Putamen (tissue), 1 donor: Measurements from ENCODE around the gene ARHGAP40.
A peak's percentile ranks its signal among the peaks of the same experiment; 100 is the strongest.
"Not testable (repeated sequence)": the region's sequence is repeated elsewhere in the genome, so short reads cannot be mapped to it uniquely, and the experiment has no call there.

Experiments used
- DNase-seq: peaks from one replicate; pipeline ENCODE4 v3.0.0-alpha.2; 2016; ENCODE audit warnings: low spot score

Gene ARHGAP40

GRCh38 chr20:38588303-38588702 is 13.3 kb upstream of the ARHGAP40 start:
- no peak for DNase-seq

DNA sequence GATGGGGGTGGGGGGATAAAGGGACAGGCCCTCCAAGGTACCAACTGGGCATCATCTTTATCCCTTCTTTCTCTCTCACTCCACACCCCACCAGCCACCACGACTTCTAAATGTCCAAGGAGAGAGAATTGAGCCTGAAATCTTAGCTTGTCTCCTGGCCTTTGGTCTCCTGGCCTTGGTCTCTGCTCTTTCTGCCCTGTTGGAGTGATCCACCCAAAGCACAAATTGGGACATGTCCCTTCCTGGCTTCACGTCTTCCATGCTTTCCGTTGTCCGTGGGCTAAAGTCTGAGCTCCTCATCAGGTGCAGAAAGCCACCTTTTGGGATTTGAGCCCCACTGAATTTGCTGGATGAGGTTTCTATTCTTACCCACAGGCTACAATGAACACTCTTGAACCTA is 12.3 kb upstream of the ARHGAP40 start:
- DNase-seq: no peak

DNA sequence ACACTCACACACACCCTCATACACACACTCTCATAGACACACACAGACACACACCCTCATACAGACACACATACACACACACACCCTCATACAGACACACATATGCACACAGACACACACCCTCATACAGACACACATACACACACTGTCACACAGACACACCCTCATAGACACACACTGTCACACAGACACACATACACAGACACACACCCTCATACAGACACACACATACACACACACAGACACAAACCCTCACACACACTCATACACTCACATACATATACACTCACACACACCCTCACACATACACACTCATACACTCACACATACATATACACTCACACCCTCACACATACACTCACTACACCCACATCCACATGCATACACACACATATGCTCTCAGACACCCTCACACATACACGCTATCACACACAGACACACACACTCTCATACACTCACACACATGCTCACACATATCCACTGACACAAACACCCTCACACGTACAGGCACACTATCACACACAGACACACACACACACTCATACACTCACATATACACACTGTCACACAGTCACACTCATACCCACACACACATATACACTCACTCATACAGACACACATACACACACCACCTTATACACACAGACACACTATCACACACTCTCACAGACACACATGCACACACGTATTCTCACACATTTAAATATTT is 11.5 kb upstream of the ARHGAP40 start:
- no peak for DNase-seq

- DNase-seq: peak; percentile 12
These were observed 10.7 kb upstream of the ARHGAP40 start for GRCh38 chr20:38590676-38591473.

DNA sequence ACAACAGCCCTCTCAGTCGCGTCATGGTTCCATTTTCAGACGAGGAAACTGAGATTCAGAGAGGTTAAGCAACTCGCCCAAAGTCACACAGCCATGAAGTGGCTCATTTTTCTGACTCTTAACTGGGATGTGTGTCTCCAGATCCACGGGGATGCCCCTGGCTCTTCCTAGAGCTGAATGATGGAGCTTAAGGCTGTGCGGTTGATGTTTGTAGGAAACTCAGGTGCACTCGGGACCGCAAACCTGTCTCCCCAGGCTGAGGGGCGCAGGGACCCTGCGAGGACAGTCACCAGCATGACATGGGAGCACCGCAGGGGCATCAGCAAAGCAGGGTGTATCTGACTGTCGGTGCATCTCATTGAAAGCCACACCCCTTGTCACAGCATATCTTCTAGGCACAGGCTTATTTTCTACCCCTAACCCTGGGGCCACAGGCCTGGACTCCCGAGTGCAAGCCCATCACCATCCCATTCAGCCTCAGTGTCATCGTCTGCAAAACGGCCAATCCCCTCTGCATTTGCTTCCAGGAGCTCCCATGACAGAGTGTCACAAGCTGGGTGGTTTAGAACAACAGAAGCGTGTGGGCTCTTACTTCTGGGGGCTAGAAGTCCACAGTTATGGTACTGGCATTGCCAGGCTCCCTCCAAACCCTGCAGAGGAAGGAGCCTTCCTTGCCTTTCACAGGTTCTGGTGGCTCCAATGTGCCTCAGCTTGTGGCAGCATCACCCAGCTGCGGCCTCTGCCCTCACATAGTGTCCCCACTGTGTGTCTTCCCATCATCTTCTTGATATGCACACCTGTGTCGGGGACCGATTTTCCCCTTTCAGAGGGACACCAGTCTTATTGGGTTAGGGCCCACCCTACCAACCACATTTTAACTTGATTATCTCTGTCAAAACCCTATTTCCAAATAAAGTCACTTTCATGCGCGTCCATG is 9.9 kb upstream of the ARHGAP40 start:
- no peak for DNase-seq

- DNase-seq: not testable (repeated sequence)
These were observed 9.2 kb upstream of the ARHGAP40 start for GRCh38 chr20:38592411-38592790.

DNA sequence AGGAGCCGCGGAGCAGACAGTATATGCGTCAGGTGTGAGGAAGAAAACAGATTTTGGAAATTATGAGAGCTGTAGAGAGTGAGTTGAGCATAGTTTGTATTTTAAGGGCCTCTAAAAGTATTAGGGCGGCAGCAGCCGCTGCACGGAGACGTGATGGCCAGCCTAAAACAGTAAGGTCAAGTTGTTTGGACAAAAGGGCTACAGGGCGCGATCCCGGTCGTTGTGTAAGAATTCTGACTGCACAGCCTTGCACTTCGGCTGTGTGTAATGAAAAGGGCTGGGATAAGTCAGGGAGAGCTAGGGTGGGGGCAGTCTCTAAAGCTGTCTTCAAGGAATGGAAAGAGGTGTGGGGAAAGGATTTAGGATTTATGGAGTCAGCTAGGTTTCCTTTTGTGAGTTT is 7.3 kb upstream of the ARHGAP40 start:
- not testable (repeated sequence) for DNase-seq

DNA sequence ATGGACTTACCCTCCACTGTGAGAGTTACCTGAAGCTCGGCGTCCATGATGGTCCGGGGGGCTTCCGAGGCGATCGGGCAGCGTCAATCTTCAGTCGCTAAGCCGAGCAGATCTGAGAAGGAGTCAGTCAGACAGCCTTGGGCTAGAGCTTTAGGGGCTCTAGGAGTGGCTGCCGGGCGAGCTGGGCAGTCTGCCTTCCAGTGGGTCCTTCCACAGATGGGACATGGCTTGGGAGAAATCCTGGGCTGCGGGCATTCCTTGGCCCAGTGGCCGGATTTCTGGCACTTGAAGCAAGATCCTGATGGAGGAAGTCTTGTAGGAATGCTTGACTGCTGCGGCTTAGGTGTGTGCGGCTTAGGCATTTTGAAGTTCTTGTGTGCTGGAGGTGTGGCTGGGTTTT is 5.7 kb upstream of the ARHGAP40 start:
- not testable (repeated sequence) for DNase-seq

GRCh38 chr20:38599410-38599882 is 2.2 kb upstream of the ARHGAP40 start:
- no peak for DNase-seq

GRCh38 chr20:38600057-38600456 is 1.6 kb upstream of the ARHGAP40 start:
- DNase-seq: no peak

DNA sequence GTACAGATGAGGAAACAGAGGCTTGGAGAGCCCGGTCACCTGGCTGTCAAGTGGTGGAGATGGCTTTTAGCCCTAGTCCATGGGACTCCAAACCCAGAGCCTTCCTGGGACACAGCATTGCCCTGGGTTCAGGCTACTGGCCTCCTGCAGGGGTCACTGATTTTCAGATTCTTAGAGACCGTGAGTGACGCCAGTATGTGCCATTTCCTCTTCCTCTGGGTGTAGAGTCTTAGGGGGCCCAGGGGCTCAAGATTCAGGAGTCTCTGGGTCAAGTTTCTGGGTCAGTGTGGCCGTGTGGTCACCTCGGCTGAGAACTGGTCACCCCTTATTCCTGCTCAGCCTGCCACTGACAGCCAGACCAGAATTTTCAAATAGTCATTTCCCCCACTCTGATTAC is 574 bp downstream of the ARHGAP40 start:
- no peak for DNase-seq

DNA sequence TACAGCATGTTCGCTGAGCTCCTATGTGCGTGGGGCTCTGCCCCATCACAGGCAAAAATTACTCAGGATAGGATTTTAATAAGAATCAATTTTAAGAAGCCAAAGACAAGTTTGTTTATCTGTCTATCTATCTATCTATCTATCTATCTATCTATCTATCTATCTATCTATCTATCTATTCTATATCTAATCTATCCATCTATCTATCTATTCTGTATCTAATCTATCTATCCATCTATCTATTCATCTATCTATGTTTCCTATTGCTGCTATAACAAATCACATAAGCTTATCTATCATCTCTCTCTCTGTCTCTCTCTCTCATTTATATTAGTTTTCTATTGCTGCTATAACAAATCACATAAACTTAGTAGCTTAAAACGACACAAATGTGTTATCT is 1.7 kb downstream of the ARHGAP40 start:
- no peak for DNase-seq

- no peak for DNase-seq
These were observed 3.3 kb downstream of the ARHGAP40 start for GRCh38 chr20:38604873-38605303.

- no peak for DNase-seq
These were observed 5.7 kb downstream of the ARHGAP40 start for GRCh38 chr20:38607351-38607750.

DNA sequence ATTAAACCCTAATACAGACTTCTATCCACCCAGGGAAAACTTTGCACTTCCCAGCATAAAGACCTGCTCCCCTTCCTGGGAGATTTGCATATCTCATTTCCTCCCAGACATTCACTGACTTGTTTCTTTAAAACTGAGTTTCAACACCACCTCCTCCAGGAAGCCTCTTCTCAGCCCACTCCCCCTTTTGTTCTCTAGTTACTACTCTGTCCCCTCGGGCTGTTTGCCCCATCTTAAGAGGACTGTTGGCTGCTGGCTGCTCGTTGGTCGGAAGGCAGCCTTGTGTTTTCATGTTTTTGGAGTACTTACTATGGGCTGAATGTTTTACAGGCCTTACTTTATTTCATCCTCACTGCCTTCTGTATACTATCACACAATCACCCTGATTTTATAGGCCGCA is 6.6 kb downstream of the ARHGAP40 start:
- no peak for DNase-seq

- DNase-seq: no peak
These were observed 8.2 kb downstream of the ARHGAP40 start for GRCh38 chr20:38609815-38610214.

- DNase-seq: no peak
These were observed 8.9 kb downstream of the ARHGAP40 start for GRCh38 chr20:38610521-38610920.

DNA sequence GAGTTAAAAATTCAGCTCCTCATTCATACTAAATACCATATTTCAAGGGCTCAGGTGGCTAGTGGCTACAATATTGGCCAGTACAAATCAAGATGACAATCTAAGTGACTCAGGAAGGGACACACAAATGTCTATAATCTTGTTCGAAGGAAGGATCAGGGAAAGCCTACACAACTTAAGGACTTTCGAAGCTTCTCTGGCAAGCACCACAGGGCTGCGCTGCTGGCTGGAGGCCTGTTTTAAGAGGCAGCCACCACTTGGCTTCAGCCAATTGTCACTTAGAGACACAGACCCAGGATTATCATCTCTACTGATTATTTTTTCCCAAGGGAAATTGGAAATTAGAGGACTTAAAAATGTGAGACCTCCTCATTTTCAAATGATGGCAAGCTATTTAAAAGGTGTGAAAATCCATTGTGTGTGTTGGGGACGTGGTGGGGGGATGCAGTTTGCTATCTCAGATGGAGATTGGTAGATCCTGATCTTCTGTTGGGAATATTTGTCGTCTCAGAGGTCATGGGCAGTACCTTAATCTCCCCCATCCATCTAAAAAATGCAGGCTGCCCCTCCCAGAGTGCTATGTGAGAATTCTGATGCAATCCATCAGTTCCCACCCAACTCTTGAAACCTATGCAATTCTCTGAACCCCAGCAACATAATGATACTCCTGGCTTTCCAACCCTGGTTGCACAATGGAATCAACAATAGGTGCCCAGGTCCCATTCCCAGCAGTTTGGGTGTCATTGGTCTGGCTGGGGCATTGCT is 11.3 kb downstream of the ARHGAP40 start:
- no peak for DNase-seq

DNA sequence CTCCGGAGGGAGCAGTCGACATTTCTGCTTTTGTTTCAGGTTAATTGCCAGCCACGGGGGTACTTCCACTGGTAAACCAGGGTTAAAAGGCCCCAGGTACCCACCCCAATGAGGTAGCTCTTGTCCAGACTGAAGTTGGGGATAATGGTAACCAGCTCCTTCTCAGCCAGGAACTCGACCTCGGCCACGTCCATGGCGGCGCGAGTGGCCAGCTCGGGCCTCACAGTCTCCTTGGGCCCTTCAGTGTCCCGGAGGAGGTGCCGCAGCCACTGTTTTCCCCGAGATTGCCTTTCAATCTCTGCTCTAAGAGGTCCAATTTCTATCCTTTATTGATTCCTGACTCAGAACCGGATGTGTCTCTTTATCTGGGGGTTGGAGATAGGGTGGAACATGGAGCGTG is 13.7 kb downstream of the ARHGAP40 start:
- no peak for DNase-seq

DNA sequence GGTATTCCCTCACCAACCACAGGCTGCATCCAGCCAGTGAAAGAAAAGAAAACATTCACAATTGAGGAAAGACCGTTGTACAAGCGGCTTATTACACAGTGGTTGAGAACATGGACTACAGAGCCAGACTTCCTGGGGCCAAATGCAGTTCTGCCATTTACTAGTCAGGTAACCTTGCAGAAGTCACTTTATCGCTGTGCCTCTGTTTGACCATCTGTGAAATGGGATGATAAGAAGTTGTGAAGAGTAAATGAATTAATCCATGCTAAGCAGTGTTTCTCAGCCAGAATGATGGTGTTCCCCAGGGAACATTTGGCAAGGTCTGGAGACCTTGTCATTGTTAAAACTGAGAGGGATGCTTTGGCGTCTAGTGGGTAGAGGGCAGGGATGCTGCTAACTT is 14.8 kb downstream of the ARHGAP40 start:
- no peak for DNase-seq

- no peak for DNase-seq
These were observed 15.6 kb downstream of the ARHGAP40 start for GRCh38 chr20:38617011-38617829.
